Measurements from ENCODE around the gene CCDC178.
A peak's percentile ranks its signal among the peaks of the same experiment; 100 is the strongest.

Gene CCDC178

GRCh38 chr18:33115917-33116316 lies 324.6 kb downstream of the CCDC178 start:
- DNase-seq: no peak

GRCh38 chr18:33115476-33115875 lies 325.0 kb downstream of the CCDC178 start:
- DNase-seq: no peak

GRCh38 chr18:33114749-33115148 lies 325.8 kb downstream of the CCDC178 start:
- no peak for DNase-seq

GRCh38 chr18:33113416-33113815 lies 327.1 kb downstream of the CCDC178 start:
- no peak for DNase-seq

- DNase-seq: no peak
These were observed 333.0 kb downstream of the CCDC178 start for GRCh38 chr18:33107511-33107910.

GRCh38 chr18:33101316-33101715 lies 339.2 kb downstream of the CCDC178 start:
- no peak for DNase-seq

- no peak for DNase-seq
These were observed 340.9 kb downstream of the CCDC178 start for GRCh38 chr18:33099626-33100025.

GRCh38 chr18:33097126-33097525 lies 343.4 kb downstream of the CCDC178 start:
- DNase-seq: no peak

GRCh38 chr18:33090461-33090860 lies 350.1 kb downstream of the CCDC178 start:
- no peak for DNase-seq

- no peak for DNase-seq
These were observed 363.9 kb downstream of the CCDC178 start for GRCh38 chr18:33076601-33077000.

- DNase-seq: no peak
These were observed 366.4 kb downstream of the CCDC178 start for GRCh38 chr18:33074125-33074524.

- DNase-seq: no peak
These were observed 377.6 kb downstream of the CCDC178 start for GRCh38 chr18:33062834-33063364.

GRCh38 chr18:33052886-33053285 lies 387.6 kb downstream of the CCDC178 start:
- no peak for DNase-seq

GRCh38 chr18:33051407-33051806 lies 389.1 kb downstream of the CCDC178 start:
- peak; percentile 49 for DNase-seq

GRCh38 chr18:33040213-33040612 lies 400.3 kb downstream of the CCDC178 start:
- DNase-seq: no peak

- no peak for DNase-seq
These were observed 405.6 kb downstream of the CCDC178 start for GRCh38 chr18:33034945-33035344.

- no peak for DNase-seq
These were observed 406.3 kb downstream of the CCDC178 start for GRCh38 chr18:33034212-33034611.

- no peak for DNase-seq
These were observed 418.2 kb downstream of the CCDC178 start for GRCh38 chr18:33022370-33022769.

- DNase-seq: no peak
These were observed 419.6 kb downstream of the CCDC178 start for GRCh38 chr18:33020877-33021276.

- no peak for DNase-seq
These were observed 426.3 kb downstream of the CCDC178 start for GRCh38 chr18:33014060-33014796.

GRCh38 chr18:33010149-33010548 lies 430.4 kb downstream of the CCDC178 start:
- DNase-seq: no peak

GRCh38 chr18:32998921-32999320 lies 441.6 kb downstream of the CCDC178 start:
- DNase-seq: no peak

- DNase-seq: no peak
These were observed 442.2 kb downstream of the CCDC178 start for GRCh38 chr18:32998285-32998684.

GRCh38 chr18:32983721-32984120 lies 456.8 kb downstream of the CCDC178 start:
- DNase-seq: no peak

GRCh38 chr18:32980896-32981295 lies 459.6 kb downstream of the CCDC178 start:
- no peak for DNase-seq

Measured in NCI-H1048 (cell line).